B cell (primary cell): Measurements from ENCODE around the gene AMMECR1. TPM values are rescaled to one million over a fixed set of nuclear protein-coding genes. Genes with fewer than 3 reads are reported as not detected.

Experiments used
- ATAC-seq: fragments of 200-7000 bp; cut with Tn5 transposase; one replicate; pipeline ENCODE4 v1.10.0; 2021; ENCODE audit warnings: low read depth, mild to moderate bottlenecking, moderate number of reproducible peaks, moderate library complexity
- CTCF ChIA-PET: fragments of 350-600 bp; sonication (Branson Sonifier 250); formaldehyde crosslinking; loops from one replicate; lab custom pipeline; 2021; ENCODE audit warnings: antibody characterized with exemption, inconsistent platforms; lab: Charles Lee
- POLR2A ChIA-PET: fragments of 350-600 bp; sonication (Branson Sonifier 250); formaldehyde crosslinking; loops from one replicate; lab custom pipeline; 2021; ENCODE audit warnings: antibody characterized with exemption; lab: Charles Lee
- DNase-seq: peaks from one replicate; pipeline ENCODE4 v3.0.0; 2013
- H2AFZ ChIP-seq: 2 replicates; pipeline ENCODE4 v1.6.1; 2012; ENCODE audit warnings: mild to moderate bottlenecking, low read depth, low read length; ENCODE audit not compliant: insufficient read depth, poor library complexity, severe bottlenecking
- H3K27ac ChIP-seq, 2 donors: 1 replicate in 1 of 2; 2 replicates in 1 of 2; pipeline ENCODE4 v1.5.1; 2012 to 2013; ENCODE audit warnings: low read length in 2 of 2, mild to moderate bottlenecking in 2 of 2, moderate library complexity in 1 of 2
- H3K27me3 ChIP-seq, 4 experiments: fragments of 200-600 bp in 1 of 4; sonication (generic) in 1 of 4; replicated peaks in 1 of 4; 1 replicate in 2 of 4; 2 replicates in 2 of 4; pipeline versions ENCODE4 v1.6.1 to v1.7.0; 2013 to 2016; ENCODE audit warnings: low read length in 3 of 4, mild to moderate bottlenecking in 2 of 4, mixed read lengths in 1 of 4, moderate library complexity in 1 of 4; ENCODE audit not compliant: insufficient read depth in 4 of 4, control insufficient read depth in 3 of 4; ENCODE audit errors: control extremely low read depth in 1 of 4
- H3K36me3 ChIP-seq, 2 experiments: replicated peaks in 1 of 2; 1 replicate in 1 of 2; 2 replicates in 1 of 2; pipeline versions ENCODE4 v1.6.1 to v1.7.1; 2013; ENCODE audit warnings: low read length in 1 of 2; ENCODE audit not compliant: insufficient read depth in 2 of 2, control insufficient read depth in 1 of 2; ENCODE audit errors: control extremely low read depth in 1 of 2, extremely low read depth in 1 of 2
- H3K4me1 ChIP-seq, 2 donors: fragments of 200-600 bp in 1 of 2; sonication (generic) in 1 of 2; 1 replicate in 1 of 2; 2 replicates in 1 of 2; pipeline versions ENCODE4 v1.5.1 to v1.6.1; 2013 to 2017; ENCODE audit warnings: low read length in 2 of 2; ENCODE audit not compliant: control insufficient read depth in 2 of 2, insufficient read depth in 2 of 2
- H3K4me2 ChIP-seq: replicated peaks from 2 replicates; pipeline ENCODE3; 2012; ENCODE audit warnings: mild to moderate bottlenecking, low read depth, low read length; ENCODE audit not compliant: poor library complexity, severe bottlenecking
- H3K4me3 ChIP-seq, 5 experiments: fragments of 200-600 bp in 1 of 5; sonication (generic) in 1 of 5; 1 replicate in 3 of 5; 2 replicates in 2 of 5; pipeline versions ENCODE4 v1.5.1 to v1.7.0; 2011 to 2016; ENCODE audit warnings: low read length in 4 of 5, mild to moderate bottlenecking in 4 of 5, low read depth in 2 of 5, control low read depth in 1 of 5, moderate library complexity in 1 of 5; ENCODE audit not compliant: insufficient read depth in 1 of 5; ENCODE audit errors: control extremely low read depth in 1 of 5, extremely low read depth in 1 of 5
- H3K79me2 ChIP-seq: fragments of 200-600 bp; sonication (generic); one replicate; pipeline ENCODE4 v1.6.0; 2016; ENCODE audit warnings: low read length; ENCODE audit not compliant: control insufficient read depth, insufficient read depth
- H3K9ac ChIP-seq: fragments of 200-600 bp; sonication (generic); 2 replicates; pipeline ENCODE4 v1.6.1; 2017; ENCODE audit warnings: mild to moderate bottlenecking, low read length, moderate library complexity
- H3K9me3 ChIP-seq, 3 donors: one replicate each; pipeline versions ENCODE4 v1.6.1 to v1.7.1; 2013; ENCODE audit warnings: low read length in 2 of 3; ENCODE audit not compliant: control insufficient read depth in 2 of 3, insufficient read depth in 1 of 3; ENCODE audit errors: control extremely low read depth in 1 of 3
- H4K20me1 ChIP-seq: 2 replicates; pipeline ENCODE4 v1.6.0; 2012; ENCODE audit warnings: mild to moderate bottlenecking, low read length; ENCODE audit not compliant: insufficient read depth, control insufficient read depth, poor library complexity, severe bottlenecking
- H3K27ac Mint-ChIP-seq: one replicate; pipeline ENCODE4 v1.8.0; 2021; ENCODE audit warnings: mixed read lengths
- H3K27me3 Mint-ChIP-seq: one replicate; pipeline ENCODE4 v1.8.0; 2021; ENCODE audit warnings: mixed read lengths
- H3K4me1 Mint-ChIP-seq: one replicate; pipeline ENCODE4 v1.8.0; 2021; ENCODE audit warnings: mixed read lengths
- H3K4me3 Mint-ChIP-seq: one replicate; pipeline ENCODE4 v1.8.0; 2021; ENCODE audit warnings: mixed read lengths
- H3K9me3 Mint-ChIP-seq: one replicate; pipeline ENCODE4 v1.8.0; 2022; ENCODE audit warnings: mixed read lengths; ENCODE audit not compliant: insufficient read depth
- CTCF ChIP-seq: fragments of 200-600 bp; IDR thresholded peaks from one replicate; pipeline ENCODE4 v1.8.0; 2022; ENCODE audit warnings: antibody characterized with exemption, mild to moderate bottlenecking
- EZH2 ChIP-seq: IDR thresholded peaks from 2 replicates; pipeline ENCODE4 v1.6.1; 2012; ENCODE audit warnings: borderline replicate concordance, low read depth, mild to moderate bottlenecking, moderate library complexity, low read length; ENCODE audit not compliant: insufficient read depth, poor library complexity, severe bottlenecking
- WGBS: methylation state at CpG from one replicate; pipeline ENCODE4 v1.1.5; 2013; ENCODE audit warnings: missing lambda C conversion rate; ENCODE audit not compliant: insufficient coverage; 5-methylcytosine and 5-hydroxymethylcytosine counted together
- intact Hi-C: fragments of 100-400 bp; cut with micrococcal nuclease; formaldehyde crosslinking; loops from one replicate; pipeline ENCODE4 v1.10.0; 2022
- polyA plus RNA-seq: library from polyadenylated mRNA; depleted of rRNA; stranded (reverse); fragments of >200 nt; gene quantifications from 2 replicates; pipeline ENCODE4 v1.2.3, GENCODE V29; 2012
- total RNA-seq, 2 donors: library from RNA; stranded (reverse); fragments of 120-200 nt in 1 of 2; gene quantifications; 1 replicate in 1 of 2; 2 replicates in 1 of 2; pipeline versions ENCODE4 v1.2.3 to v1.2.4, GENCODE V29; 2013 to 2022

Gene AMMECR1
- total and polyA plus RNA-seq, 2 donors (not counting 1 experiment from before 2014, with no cell fraction given) = 5.7 to 12.7 TPM

GRCh38 chrX:110359273-110359672, 41.4 kb upstream of the AMMECR1 start:
- ChIA-PET POLR2A (no interaction called here), CTCF (no interaction called here)
- no peaks in the 10 kb centered on the region for H3K36me3 ChIP-seq
- no peaks in the 10 kb centered on the region for H3K4me1 ChIP-seq
- no peaks in the 10 kb centered on the region for H3K4me1 Mint-ChIP-seq
- H3K27ac Mint-ChIP-seq = no peak overlapping the region
- no peaks in the 10 kb centered on the region for H3K27me3 ChIP-seq
- TF ChIP-seq EZH2 = no peak
- TF ChIP-seq CTCF = no peak
- H3K27ac ChIP-seq = no peak overlapping the region
- H3K4me3 ChIP-seq = no peak overlapping the region
- peaks cover 8% of the 10 kb centered on the region for H3K27me3 Mint-ChIP-seq
- H3K79me2 ChIP-seq = no peaks in the 10 kb centered on the region
- H3K9me3 ChIP-seq = no peaks in the 10 kb centered on the region
- no peak overlapping the region for H3K4me3 Mint-ChIP-seq
- ATAC-seq = no peak
- H3K4me2 ChIP-seq = no peak overlapping the region
- H3K9ac ChIP-seq = no peak overlapping the region
- no peaks in the 10 kb centered on the region for H4K20me1 ChIP-seq
- no CpG with 5 or more reads among the region's 1 CpG for WGBS
- H2AFZ ChIP-seq = no peak overlapping the region
- intact Hi-C loops = no loop called here
- no peak for DNase-seq
- no peaks in the 10 kb centered on the region for H3K9me3 Mint-ChIP-seq

GRCh38 chrX:110358548-110358947, 40.7 kb upstream of the AMMECR1 start, which contains the start of gene RTL9:
Gene RTL9, plus strand, starts transcription at chrX:110358848. Its CDS starts 91,770 bp downstream, at chrX:110450618.
- Histone ChIP-seq H3K4me1 (no peaks in the 10 kb centered on the region), H3K27me3 (no peaks in the 10 kb centered on the region), H3K36me3 (no peaks in the 10 kb centered on the region), H3K9ac (no peak within 1 kb of the TSS), H4K20me1 (no peaks in the 10 kb centered on the region), H3K79me2 (no peaks in the 10 kb centered on the region), H2AFZ (no peak within 1 kb of the TSS), H3K9me3 (no peaks in the 10 kb centered on the region), H3K4me3 (no peak within 1 kb of the TSS), H3K4me2 (no peak within 1 kb of the TSS), H3K27ac (no peak within 1 kb of the TSS)
- TF ChIP-seq CTCF (no peak), EZH2 (no peak)
- ChIA-PET CTCF (no interaction called here), POLR2A (no interaction called here)
- DNase-seq (no peak), ATAC-seq (no peak)
- H3K4me1 Mint-ChIP-seq = no peaks in the 10 kb centered on the region
- WGBS = 90% methylated on average over 2 of the region's 2 CpGs
- no peak within 1 kb of the TSS for H3K4me3 Mint-ChIP-seq
- H3K9me3 Mint-ChIP-seq = no peaks in the 10 kb centered on the region
- intact Hi-C loops = no loop called here
- peaks cover 8% of the 10 kb centered on the region for H3K27me3 Mint-ChIP-seq
- no peak within 1 kb of the TSS for H3K27ac Mint-ChIP-seq
